Motor neuron (in vitro differentiated cells): ENCODE measurements around the gene ST7. TPM values are rescaled to one million over a fixed set of nuclear protein-coding genes. Genes with fewer than 3 reads are reported as not detected.

Experiments
- ATAC-seq, 8 experiments: fragments of 200-7000 bp; cut with Tn5 transposase; replicated peaks in 6 of 8; 2 replicates each; pipeline ENCODE4 v1.8.0; 2021; ENCODE audit warnings: mild to moderate bottlenecking in 8 of 8, moderate library complexity in 8 of 8
- H3K27ac ChIP-seq, 2 donors: fragments of 250-450 bp; sonication (Bioruptor Pico); 2 replicates each; pipeline ENCODE4 v1.9.0; 2021; ENCODE audit warnings: antibody characterized with exemption in 2 of 2, mild to moderate bottlenecking in 2 of 2, moderate library complexity in 1 of 2
- H3K4me1 ChIP-seq, 2 donors: fragments of 250-450 bp; sonication (Bioruptor Pico); replicated peaks in 1 of 2; 2 replicates each; pipeline ENCODE4 v1.6.1; 2021; ENCODE audit warnings: antibody characterized with exemption in 2 of 2, mild to moderate bottlenecking in 2 of 2, moderate library complexity in 1 of 2
- H3K4me3 ChIP-seq, 5 donors: fragments of 250-450 bp; sonication (Bioruptor Pico); 2 replicates each; pipeline ENCODE4 v1.9.0; 2021; ENCODE audit warnings: antibody characterized with exemption in 5 of 5, mild to moderate bottlenecking in 5 of 5, moderate library complexity in 4 of 5
- WGBS, 10 experiments: fragments of 450-650 bp; shearing (Covaris generic); methylation state at CpG; one replicate each; pipeline ENCODE4 v1.0.0; 2022; 5-methylcytosine and 5-hydroxymethylcytosine counted together
- in situ Hi-C, 9 experiments: fragments of 400-800 bp; cut with MboI; loops; one replicate each; pipeline ENCODE4 v1.15.0; 2021; ENCODE audit warnings: low sequenced_read_pairs in 9 of 9, low pct_unique_long_range_greater_than_20kb in 2 of 9; ENCODE audit not compliant: unreplicated experiment in 9 of 9
- total RNA-seq, 8 experiments: library from RNA; unstranded; fragments of 300-600 nt; gene quantifications; 2 replicates each; pipeline versions ENCODE4 v1.2.3 to v1.2.4, GENCODE V29; 2022

The ST7 gene
- total RNA-seq, 8 experiments from 2014 or later: 20.6 to 55.5 (median 42.4) TPM

DNA sequence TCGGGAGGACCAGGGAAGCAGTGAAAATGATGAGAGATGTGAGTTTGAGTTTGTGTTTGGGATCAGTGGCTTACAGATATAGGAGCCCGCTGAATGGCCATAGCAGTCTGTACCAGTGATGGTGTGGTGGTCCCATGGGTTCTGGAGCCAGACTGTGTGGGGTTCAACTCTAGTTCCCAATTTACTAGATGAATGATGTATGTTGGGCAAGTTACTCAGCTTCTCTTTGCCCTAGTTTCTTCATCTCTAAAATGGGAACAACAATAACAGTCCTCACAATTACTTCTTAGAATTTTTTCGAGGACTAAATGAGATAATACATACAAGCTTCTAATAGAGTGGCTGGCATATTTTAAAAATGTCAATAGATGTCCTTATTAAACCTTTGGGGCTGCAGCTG, 185.2 kb downstream of the ST7 start:
- WGBS, 10 experiments: 29 to 100% (median 78%) methylated on average over 1 to 3 of the region's 3 CpGs; no CpG with 5 or more reads in 3 of the 10 experiments
- no peaks in the 10 kb centered on the region for H3K4me1 ChIP-seq

DNA sequence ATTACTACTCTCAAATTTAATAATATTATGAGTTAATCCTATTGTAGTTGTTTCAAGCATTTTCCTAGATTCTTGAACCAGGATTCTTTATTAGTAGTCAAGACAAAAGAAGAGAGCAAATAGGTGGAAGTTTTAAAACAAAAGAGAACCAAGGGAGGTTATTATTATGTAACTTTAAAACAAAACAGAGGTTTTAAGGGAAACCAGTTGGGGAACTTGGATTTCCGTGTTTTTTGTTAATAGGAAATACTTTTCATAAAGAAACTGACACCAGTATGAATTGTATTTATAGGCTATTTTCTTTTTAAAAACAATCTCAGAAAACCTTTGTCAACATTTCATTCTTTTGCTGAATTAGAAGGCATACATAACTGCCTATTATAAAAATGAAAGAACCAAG, 185.7 kb downstream of the ST7 start:
- WGBS, 10 experiments: 43 to 90% (median 80%) methylated on average over 1 of the region's 1 CpG; no CpG with 5 or more reads in 2 of the 10 experiments
- Histone ChIP-seq H3K4me3 (no peak overlapping the region), H3K4me1 (no peaks in the 10 kb centered on the region)

More for the DNA sequence above, 185.2 kb downstream of the ST7 start:
- in situ Hi-C loops: no loop called here
- Histone ChIP-seq H3K4me3 (no peak overlapping the region), H3K27ac (no peak overlapping the region)
- no peak for ATAC-seq

DNA sequence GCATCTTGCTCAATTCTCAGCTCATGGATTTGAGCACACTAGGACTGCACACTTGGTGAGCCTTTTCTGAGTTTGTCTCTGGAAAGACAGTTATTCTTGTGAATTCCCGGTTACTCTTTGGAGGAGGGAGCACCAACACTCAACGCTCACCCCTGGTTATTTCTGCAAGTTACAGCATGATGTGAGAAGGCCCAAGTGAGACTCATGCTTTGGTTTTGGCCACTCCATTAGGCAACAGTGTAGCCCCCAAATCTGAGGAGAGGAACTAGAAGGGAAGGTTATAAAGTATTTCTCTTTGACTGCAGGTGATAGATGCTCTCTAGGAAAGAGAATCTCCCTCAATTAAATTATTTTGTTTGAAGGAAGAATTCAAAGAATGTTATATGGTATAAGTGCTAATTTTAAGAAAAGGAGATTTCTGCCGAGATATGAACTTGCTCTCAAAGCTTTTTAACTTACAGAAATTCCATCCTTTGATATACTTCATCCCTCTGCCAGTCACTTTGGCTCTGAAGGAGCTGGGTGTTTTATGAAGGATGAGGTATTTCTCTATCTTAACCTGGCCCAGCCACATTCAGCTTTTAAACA, 186.2 kb downstream of the ST7 start:
- Histone ChIP-seq H3K4me3 (no peak overlapping the region), H3K4me1 (no peaks in the 10 kb centered on the region), H3K27ac (no peak overlapping the region)
- 57 to 100% (median 85%) methylated on average over 1 to 3 of the region's 3 CpGs; no CpG with 5 or more reads in 2 of the 10 experiments for WGBS, 10 experiments
- ATAC-seq: no peak
- in situ Hi-C loops: no loop called here

More for the DNA sequence above, 185.7 kb downstream of the ST7 start:
- in situ Hi-C loops: no loop called here
- H3K27ac ChIP-seq: no peak overlapping the region
- ATAC-seq: no peak

DNA sequence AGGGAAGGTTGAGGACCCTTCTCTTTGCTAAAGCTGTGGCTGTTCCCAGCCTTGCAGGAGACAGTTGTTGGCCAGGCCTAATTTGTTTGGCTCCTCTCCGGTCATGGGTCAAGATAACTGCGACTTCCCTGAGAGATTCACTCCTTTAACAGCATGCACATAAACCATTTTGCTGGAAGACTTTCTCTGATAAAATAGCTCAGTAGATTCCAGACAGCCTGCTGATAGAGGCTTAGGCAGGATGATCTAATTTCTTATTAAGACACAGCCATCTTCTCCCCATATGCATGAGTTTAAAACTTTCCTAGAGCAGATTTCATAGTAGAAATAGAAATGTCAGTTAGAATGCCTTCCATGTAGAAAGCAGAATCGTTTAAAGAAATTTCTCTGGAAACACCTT, 187.6 kb downstream of the ST7 start:
- Histone ChIP-seq H3K4me3 (no peak overlapping the region), H3K4me1 (peaks cover 0 to 9% of the 10 kb centered on the region in 2 donors), H3K27ac (no peak overlapping the region)
- no peak for ATAC-seq
- 38 to 100% (median 83%) methylated on average over 1 to 3 of the region's 3 CpGs for WGBS, 10 experiments
- in situ Hi-C loops: no loop called here

DNA sequence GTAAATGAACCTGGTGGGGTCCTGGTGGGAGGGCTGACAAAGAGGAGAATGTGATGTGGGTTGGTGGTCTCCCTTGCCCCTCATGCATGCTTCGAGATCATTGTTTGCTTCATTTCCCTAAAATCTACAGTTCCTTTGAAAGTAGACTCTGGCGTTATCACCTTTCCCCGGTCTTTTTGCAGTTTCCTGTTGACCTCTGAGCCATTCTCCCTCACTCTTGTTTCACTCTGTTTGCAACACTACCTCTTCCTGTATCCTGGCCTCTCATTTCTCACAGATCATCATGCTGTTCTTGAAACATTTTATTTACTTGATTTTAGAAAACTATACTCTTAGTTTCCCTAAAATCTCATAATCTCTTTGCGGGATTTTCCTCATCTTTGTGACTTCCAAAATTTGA, 189.8 kb downstream of the ST7 start:
- 76 to 100% (median 94%) methylated on average over 3 to 4 of the region's 4 CpGs; no CpG with 5 or more reads in 1 of the 10 experiments for WGBS, 10 experiments
- Histone ChIP-seq H3K4me3 (no peak overlapping the region), H3K27ac (no peak overlapping the region), H3K4me1 (peaks cover 0 to 9% of the 10 kb centered on the region in 2 donors)
- in situ Hi-C loops: no loop called here
- no peak for ATAC-seq

DNA sequence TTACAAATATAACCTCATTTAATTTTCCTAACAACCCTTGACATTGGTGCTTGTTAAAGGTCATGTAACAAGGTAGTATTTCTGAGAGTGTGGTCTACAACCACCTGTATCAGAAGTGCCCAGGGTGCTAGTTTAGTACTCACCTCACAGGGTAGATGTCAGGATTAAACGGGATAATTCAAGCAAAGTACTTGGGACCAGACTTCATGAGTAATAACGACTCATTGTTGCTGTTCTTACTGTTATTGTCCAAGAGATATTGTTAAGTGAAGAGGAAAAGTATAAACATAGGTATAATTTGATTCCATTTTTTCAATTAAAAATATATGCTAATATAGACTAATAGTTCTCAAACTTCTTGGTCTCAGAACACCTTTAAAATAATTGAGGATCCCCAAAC, 190.3 kb downstream of the ST7 start:
- 50 to 100% (median 100%) methylated on average over 1 to 2 of the region's 2 CpGs; no CpG with 5 or more reads in 3 of the 10 experiments for WGBS, 10 experiments
- in situ Hi-C loops: no loop called here
- H3K4me3 ChIP-seq: no peak overlapping the region
- no peak overlapping the region for H3K27ac ChIP-seq
- H3K4me1 ChIP-seq: peaks cover 0 to 9% of the 10 kb centered on the region in 2 donors
- no peak for ATAC-seq

DNA sequence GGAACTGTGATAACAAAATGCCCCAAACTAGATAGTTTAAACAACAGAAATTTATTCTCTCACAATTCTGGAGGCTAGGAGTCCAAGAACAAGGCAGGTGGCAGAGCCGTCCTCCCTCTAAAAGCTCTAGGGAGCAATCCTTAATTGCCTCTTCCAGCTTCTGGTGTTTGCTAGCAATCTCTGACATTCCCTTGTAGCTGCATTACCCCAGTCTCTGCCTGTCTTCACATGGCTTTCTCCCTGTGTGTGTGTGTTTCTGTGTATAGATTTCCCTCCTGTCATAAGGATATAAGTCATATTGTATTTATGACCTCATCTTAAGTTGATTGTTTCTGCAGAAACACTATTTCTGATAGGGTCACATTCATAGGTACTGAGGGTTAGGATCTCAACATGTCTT, 192.0 kb downstream of the ST7 start:
- ATAC-seq: peak in 5 of 8 experiments; percentile 52 to 71 (median 56)
- 56 to 100% (median 100%) methylated on average over 1 of the region's 1 CpG; no CpG with 5 or more reads in 6 of the 10 experiments for WGBS, 10 experiments
- H3K4me3 ChIP-seq: no peak overlapping the region
- in situ Hi-C loops: no loop called here
- H3K4me1 ChIP-seq: peaks cover 0 to 9% of the 10 kb centered on the region in 2 donors
- H3K27ac ChIP-seq: no peak overlapping the region

DNA sequence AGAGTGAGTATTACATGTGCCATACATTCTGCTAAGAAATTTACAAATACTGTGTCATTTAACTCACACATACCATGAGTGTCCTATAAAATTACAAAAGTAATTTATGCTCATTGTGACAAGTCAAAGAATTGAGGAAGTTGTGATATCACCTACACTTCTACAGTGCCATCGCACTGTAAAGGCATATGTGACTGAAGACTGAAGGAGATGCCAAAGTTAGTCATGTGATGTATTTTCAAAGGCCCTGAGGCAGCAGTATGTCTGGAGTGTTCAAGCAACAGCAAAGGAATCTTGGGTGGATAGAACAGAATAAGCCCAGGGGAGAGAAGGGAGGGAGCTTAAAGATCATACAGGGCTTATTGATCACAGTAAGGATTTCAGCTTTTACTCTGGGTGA, 192.8 kb downstream of the ST7 start:
- ATAC-seq: peak in 3 of 8 experiments; percentile 45 to 59 (median 54)
- in situ Hi-C loops: no loop called here
- peaks cover 0 to 9% of the 10 kb centered on the region in 2 donors for H3K4me1 ChIP-seq
- H3K4me3 ChIP-seq: no peak overlapping the region
- H3K27ac ChIP-seq: no peak overlapping the region
- WGBS, 10 experiments: 89 to 100% (median 100%) methylated on average over 1 of the region's 1 CpG; no CpG with 5 or more reads in 6 of the 10 experiments

DNA sequence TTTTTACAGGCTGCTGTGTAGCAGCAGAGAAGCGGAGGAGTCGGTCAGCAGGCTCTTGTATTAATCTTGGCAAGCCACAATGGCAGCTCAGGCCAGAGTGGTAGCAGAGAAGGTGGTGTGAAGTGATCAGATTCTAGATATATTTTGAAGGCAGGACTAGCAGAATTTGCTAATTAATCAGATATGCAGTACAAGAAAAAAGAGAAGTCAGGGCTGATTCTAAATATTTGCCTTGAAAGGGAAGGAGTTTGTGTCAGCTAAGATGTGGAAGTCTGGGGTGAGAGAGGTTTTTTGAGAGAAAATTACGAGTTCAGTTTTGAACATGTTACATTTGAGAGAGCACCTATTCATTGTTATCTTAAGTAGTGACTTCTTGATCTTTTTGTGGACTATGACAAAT, 193.2 kb downstream of the ST7 start:
- Histone ChIP-seq H3K4me3 (no peak overlapping the region), H3K4me1 (peaks cover 0 to 9% of the 10 kb centered on the region in 2 donors), H3K27ac (no peak overlapping the region)
- 75 to 100% (median 91%) methylated on average over 1 to 3 of the region's 3 CpGs; no CpG with 5 or more reads in 1 of the 10 experiments for WGBS, 10 experiments
- no peak for ATAC-seq
- in situ Hi-C loops: no loop called here

DNA sequence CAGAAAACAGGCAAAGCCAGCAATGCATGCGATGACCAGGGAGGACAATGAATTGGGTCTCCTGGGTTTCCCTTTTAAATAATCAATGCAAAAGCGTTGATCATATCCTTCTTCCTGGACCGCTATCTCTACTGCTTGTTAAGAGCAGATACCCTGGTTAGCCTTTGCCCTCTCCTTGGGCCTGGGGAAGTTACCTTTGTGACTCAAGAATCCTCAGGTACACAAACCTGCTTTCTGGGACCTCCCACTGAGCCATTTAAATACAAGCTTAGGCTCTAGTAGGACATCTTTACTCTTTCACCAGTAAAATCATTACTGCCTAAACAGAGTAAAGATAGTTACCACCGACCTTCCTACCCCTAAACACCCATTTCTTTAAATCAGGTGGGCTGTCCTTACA, 195.7 kb downstream of the ST7 start:
- 75 to 100% (median 90%) methylated on average over 1 to 4 of the region's 4 CpGs; no CpG with 5 or more reads in 3 of the 10 experiments for WGBS, 10 experiments
- Histone ChIP-seq H3K4me1 (peaks cover 0 to 9% of the 10 kb centered on the region in 2 donors), H3K27ac (no peak overlapping the region), H3K4me3 (no peak overlapping the region)
- in situ Hi-C loops: no loop called here
- ATAC-seq: no peak

DNA sequence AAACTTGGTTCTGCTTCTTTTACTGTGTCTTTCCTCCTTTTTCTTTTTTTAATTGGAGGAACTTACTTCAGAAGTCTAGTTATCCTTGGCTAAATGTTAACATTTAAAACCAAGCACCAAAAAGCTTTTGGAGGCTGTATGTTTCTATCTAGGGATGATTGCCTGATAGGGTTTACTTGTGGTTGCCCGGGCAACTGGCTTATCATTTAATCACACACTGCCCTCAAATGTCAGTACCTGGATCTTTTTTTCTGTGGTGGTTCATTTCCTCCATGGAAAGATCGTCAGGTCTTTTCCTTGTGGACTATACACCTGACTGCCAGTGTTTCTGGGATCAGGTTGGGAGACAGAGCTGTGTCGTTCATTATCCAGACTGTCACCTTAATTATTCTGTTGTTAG, 196.4 kb downstream of the ST7 start:
- in situ Hi-C loops: no loop called here
- ATAC-seq: no peak
- H3K4me3 ChIP-seq: no peak overlapping the region
- 50 to 100% (median 77%) methylated on average over 2 to 3 of the region's 3 CpGs; no CpG with 5 or more reads in 1 of the 10 experiments for WGBS, 10 experiments
- H3K27ac ChIP-seq: no peak overlapping the region
- peaks cover 0 to 9% of the 10 kb centered on the region in 2 donors for H3K4me1 ChIP-seq

DNA sequence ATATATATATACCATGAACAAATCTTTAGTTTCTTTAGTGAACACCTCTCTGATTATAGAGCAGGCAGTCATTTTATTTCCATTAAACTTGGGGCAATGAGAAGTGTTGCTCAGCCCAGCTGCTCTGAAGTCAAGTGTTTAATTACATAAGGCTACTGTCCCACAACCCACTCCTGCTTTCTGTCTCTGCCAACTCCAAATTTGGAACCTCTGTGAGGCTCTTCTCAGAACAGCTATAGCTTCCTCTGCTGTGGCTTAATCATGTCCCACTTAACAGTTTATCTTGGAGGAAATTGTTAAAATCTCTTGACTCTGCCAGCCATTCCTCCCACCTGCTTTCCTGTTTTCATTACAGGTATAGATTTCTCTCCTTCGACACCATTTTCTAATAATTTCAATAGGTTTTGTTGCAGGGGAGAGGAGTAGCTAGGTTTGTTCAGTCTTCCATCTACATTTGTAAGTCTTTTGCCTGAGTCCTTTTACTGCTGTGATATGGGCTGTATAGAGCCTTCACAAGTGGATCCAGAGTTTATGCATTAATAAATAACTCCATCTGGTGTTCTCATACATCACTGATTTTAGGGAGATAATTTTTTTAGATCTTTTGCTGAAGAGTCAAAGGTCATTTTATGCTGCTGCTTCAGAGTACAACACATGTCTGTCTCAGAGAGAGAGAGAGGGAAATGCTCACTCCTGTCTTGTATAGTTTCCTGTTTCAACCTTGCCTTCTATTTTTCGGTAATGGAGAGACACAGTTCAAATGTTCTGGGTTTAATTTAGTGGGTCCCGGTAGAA, 199.1 kb downstream of the ST7 start:
- 55 to 100% (median 91%) methylated on average over 1 to 3 of the region's 3 CpGs for WGBS, 10 experiments
- Histone ChIP-seq H3K4me1 (no peaks in the 10 kb centered on the region), H3K27ac (no peak overlapping the region), H3K4me3 (no peak overlapping the region)
- in situ Hi-C loops: no loop called here
- no peak for ATAC-seq

DNA sequence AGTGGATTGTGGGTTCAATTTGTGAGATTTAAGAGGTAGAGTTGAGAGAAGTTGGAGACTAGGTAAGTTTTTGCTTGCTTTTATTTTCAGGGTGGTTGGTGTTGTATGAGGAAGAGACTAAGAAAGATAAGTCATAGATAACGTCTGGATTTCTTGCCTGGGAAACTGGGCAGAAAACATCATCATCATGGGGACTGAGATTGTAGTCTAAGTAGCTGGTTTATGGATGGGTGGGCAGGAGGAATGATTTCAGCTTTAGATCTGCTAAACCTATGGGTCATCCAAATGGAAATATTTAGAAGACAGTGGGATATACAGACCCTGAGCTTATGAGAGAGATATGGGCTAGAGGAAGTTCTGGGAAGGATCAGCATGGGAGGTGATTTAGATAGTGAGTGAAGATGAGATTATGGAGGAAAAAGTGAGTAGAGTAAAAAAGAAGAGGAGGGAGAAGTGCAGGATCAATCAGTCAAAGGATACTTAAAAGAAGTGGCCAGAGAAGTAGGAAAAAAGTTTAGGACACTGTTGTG, 199.8 kb downstream of the ST7 start:
- Histone ChIP-seq H3K4me1 (no peaks in the 10 kb centered on the region), H3K27ac (no peak overlapping the region), H3K4me3 (no peak overlapping the region)
- in situ Hi-C loops: no loop called here
- no peak for ATAC-seq
- 63 to 100% (median 88%) methylated on average over 1 of the region's 1 CpG; no CpG with 5 or more reads in 3 of the 10 experiments for WGBS, 10 experiments
